ENCODE results near the gene TRIM9.

TRIM9 gene

GRCh38 chr14:51056421-51056820 lies 38.5 kb downstream of the TRIM9 start:
- DNase-seq, result no peak

- DNase-seq, result no peak
These were observed 41.7 kb downstream of the TRIM9 start for GRCh38 chr14:51053157-51053556.

DNA sequence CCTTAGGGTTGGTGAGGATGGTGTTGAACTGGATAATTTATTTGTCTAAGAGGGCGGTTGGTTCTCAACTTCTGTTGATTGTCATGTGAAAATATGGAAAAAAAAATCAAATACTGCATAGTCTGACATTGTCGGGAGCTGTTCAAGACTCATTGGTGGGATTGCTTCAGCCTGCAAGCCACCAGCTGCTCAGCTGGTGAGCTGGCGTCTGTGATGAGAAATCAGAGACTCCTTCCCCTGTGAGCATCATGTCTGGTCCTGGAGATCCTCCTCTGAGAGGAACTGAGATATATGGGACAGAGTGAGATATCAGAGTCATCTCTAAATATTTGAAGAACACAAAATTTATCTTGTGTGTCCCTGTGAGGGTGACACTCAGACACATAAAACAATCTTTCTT lies 49.9 kb downstream of the TRIM9 start:
- no peak for DNase-seq

DNA sequence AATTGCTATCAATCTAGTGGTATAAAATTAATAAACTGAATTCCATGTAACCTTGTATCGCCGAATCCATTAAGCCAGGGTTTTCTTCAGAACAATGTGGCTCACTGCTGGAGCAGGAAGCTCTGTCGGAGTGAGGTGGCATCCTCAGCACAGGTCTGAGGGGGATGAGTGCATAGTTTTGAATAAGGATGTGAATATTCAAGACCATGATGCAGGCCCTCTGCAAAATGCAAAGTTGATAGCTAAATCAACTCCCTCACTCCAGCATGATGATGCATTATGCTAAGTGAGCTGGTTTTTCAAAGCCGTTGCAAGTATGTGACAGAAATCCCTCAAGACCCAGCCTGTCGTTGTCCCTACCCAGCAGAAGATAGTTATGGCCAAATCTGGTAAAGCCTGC lies 53.0 kb downstream of the TRIM9 start:
- no peak for DNase-seq

DNA sequence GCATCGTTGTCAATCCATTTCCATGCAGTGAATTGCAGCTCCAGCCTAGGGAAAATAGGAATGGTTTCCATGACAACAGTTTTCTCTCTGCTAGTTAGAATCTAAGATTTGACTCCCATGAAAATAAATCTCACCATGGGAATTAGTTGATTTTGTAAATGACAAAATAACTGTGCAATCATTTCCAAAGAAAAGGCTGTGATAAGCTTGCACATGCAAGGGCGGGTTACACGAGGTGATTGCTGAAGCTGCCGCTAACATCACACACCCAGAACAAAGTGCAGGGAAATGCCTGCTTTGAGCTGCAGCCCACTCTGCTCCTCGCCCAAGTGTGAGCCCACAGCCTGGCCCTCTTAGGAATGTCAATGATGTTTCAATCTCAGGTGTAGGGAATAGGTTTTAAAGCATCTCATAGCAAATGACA lies 53.8 kb downstream of the TRIM9 start:
- DNase-seq, result no peak

GRCh38 chr14:51039252-51039651 lies 55.7 kb downstream of the TRIM9 start:
- no peak for DNase-seq

- DNase-seq, result no peak
These were observed 59.2 kb downstream of the TRIM9 start for GRCh38 chr14:51035611-51036192.

DNA sequence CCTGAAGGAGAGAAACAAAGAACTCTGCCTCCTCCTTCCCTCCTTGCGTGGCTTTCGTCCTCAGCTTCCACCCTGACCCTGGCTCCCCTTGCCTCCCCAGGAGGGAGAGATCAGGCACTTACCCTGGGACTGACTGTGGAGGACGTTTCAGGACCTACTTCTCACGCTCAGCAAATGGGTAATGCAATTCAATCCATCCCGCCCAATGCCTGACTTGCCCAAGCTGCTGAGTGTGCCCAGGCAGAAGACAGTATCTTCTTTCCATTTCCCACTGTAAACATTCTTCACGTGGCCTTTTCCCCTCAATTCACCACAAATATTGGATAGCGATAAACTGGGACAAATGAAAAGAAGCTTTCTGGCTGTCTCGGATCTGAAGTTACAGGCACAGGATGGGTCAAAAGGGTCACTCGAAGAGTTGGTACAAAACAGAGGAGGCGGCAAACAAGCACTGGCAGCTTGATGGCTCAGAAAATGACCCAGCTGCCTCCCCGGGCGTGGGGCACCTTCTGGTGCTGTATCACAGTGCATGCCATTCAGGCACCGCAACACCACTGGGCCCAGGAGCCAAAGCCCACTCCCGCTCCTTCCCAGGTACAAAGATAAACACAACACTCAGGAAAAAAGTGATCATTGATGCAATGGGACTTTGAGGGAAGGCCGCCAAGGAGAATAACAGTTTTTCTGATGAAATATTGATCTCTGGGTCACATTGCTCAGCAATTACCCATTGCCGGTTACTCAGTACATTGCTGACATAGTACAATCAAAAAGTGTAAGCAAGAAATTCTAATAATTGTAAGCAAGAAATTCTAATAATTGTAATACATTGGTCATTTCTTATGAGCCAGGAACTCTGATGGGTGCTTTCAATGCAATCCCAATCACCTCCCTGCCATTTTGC lies 65.8 kb downstream of the TRIM9 start:
- no peak for DNase-seq

- DNase-seq, result no peak
These were observed 66.5 kb downstream of the TRIM9 start for GRCh38 chr14:51028361-51028760.

- DNase-seq, result no peak
These were observed 70.5 kb downstream of the TRIM9 start for GRCh38 chr14:51024377-51024776.

GRCh38 chr14:51023964-51024363 lies 70.9 kb downstream of the TRIM9 start:
- no peak for DNase-seq

GRCh38 chr14:51022769-51023168 lies 72.1 kb downstream of the TRIM9 start:
- DNase-seq, result no peak

- no peak for DNase-seq
These were observed 74.7 kb downstream of the TRIM9 start for GRCh38 chr14:51020024-51020710.

GRCh38 chr14:51019089-51019488 lies 75.8 kb downstream of the TRIM9 start:
- DNase-seq, result no peak

DNA sequence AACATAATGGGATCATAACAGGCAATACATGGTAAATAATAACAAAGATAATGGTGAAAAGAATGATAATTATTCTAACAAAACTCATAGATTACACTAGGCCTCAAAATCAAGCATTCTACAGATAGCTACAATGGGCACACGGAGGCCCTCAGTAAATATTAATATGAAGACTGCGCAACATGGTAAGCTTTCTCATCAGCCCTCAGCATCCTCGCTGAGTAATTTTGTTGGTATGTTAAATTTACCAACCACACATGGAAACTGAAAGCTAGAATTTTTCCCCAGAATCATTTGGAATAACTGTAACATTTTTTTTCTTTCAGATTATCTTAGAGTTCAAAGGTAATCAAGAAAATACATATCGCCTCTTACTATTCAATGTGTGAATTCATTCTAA lies 76.4 kb downstream of the TRIM9 start:
- DNase-seq, result no peak

GRCh38 chr14:51014625-51015024 lies 80.3 kb downstream of the TRIM9 start:
- DNase-seq, result no peak

- DNase-seq, result no peak
These were observed 80.8 kb downstream of the TRIM9 start for GRCh38 chr14:51014086-51014485.

GRCh38 chr14:51012055-51012454 lies 82.8 kb downstream of the TRIM9 start:
- no peak for DNase-seq

DNA sequence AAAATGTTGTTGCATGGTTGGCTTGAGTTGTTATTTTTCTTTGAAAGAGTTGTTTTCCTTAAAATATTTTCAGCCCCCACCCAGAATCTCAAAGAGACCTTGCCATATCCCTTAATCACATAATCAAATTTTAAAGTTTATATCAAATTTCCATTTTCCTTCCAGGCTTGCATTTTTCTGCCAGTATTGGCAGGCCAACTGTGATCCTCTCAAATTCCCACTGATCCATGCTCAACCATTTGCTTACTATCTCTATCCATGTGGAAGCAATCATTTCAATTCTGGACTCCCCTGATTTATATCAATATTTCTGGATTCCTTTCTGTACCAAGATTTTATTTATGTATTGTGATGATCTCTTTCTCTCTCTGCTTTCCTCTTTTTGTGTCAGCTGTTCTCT lies 86.5 kb downstream of the TRIM9 start:
- DNase-seq, result no peak

GRCh38 chr14:51006781-51007211 lies 88.1 kb downstream of the TRIM9 start:
- DNase-seq, result no peak

DNA sequence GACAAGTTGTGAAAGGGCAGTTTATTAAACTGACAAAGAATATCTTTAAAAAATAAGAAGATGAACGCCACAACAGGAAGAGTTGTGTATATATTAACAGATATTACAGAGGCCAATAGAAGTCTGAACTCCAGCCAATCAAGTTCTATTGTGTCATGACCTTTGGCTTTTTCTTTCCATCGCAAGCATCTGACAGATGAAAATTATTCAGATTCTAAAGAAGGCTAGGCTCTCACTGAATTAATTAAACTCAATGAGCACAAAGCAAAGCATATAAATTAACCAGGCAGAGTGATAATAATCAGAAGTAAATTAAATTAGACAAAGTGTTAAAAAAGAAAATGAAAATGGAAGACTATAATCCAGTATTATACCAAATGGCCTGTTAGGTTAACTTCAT lies 88.6 kb downstream of the TRIM9 start:
- DNase-seq, result no peak

GRCh38 chr14:51004801-51005526 lies 89.9 kb downstream of the TRIM9 start:
- DNase-seq, result no peak

GRCh38 chr14:51004352-51004800 lies 90.5 kb downstream of the TRIM9 start:
- DNase-seq, result no peak
